VCaP (cell line): ENCODE measurements around the gene HRH4.

Source experiments
- H3K27ac ChIP-seq: fragments of 450-650 bp; 2 replicates; pipeline ENCODE4 v1.5.1; 2017
- CTCF ChIP-seq: fragments of 450-650 bp; conservative IDR thresholded peaks from 2 replicates; pipeline ENCODE4 v1.5.1; 2017; ENCODE audit warnings: mild to moderate bottlenecking, moderate library complexity

Gene HRH4

GRCh38 chr18:24426398-24427294, 33.8 kb upstream of the HRH4 start, which contains the start of gene IMPACT:
Gene IMPACT, plus strand, starts transcription at chr18:24426670. Its CDS starts 87 bp downstream, at chr18:24426757.
- peak within 1 kb of the TSS; percentile 82 for H3K27ac ChIP-seq
- no peak for TF ChIP-seq CTCF

GRCh38 chr18:24427484-24427883, 33.0 kb upstream of the HRH4 start:
- TF ChIP-seq CTCF, result no peak
- no peak overlapping the region; the same call in 1 of the 2 replicates for H3K27ac ChIP-seq

GRCh38 chr18:24428709-24429108, 31.7 kb upstream of the HRH4 start:
- no peak; the same call in 1 of the 2 replicates for TF ChIP-seq CTCF
- H3K27ac ChIP-seq, result no peak overlapping the region

- H3K27ac ChIP-seq, result no peak overlapping the region
- no peak for TF ChIP-seq CTCF
These were observed 31.2 kb upstream of the HRH4 start for GRCh38 chr18:24429188-24429587.

- H3K27ac ChIP-seq, result no peak overlapping the region
- TF ChIP-seq CTCF, result no peak
These were observed 27.8 kb upstream of the HRH4 start for GRCh38 chr18:24432618-24433017.

- no peak for TF ChIP-seq CTCF
- H3K27ac ChIP-seq, result no peak overlapping the region
These were observed 23.5 kb upstream of the HRH4 start for GRCh38 chr18:24436939-24437338.

- H3K27ac ChIP-seq, result no peak overlapping the region
- no peak for TF ChIP-seq CTCF
These were observed 16.6 kb upstream of the HRH4 start for GRCh38 chr18:24443870-24444269.
